ENCODE results near the gene C11orf24. TPM values are rescaled to one million over a fixed set of nuclear protein-coding genes. Genes with fewer than 3 reads are reported as not detected.

The C11orf24 gene
- total RNA-seq, 1 experiment from 2014 or later: 37.8 TPM

DNA sequence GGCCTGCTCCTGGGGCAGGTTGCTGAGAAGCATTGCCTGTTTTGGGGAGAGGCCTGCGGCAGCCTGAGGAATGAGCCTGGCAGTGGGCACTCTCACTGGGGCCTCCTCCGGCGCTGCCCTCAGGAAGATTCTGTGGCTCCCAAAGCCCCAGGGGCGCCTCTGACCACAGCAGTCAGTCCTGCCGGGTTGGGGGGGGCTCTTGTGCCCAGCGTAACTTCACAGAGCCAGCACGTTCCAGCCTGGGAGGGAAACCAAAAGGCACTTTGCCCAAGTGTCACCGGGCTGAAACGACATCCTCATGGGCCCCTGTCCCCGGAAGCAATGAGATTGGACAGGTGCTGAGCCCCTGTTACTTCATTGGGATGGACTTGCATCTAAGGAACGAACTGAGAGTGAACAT lies 36.3 kb upstream of the C11orf24 start:
- no peaks in the 10 kb centered on the region for H3K9me2 ChIP-seq (ENCODE audit: insufficient read depth)
- no peaks in the 10 kb centered on the region for H3K27me3 ChIP-seq (ENCODE audit: insufficient read depth, low read length)
- CTCF ChIA-PET: no interaction called here
- peaks cover 12 to 27% of the 10 kb centered on the region in 2 experiments for H3K4me1 ChIP-seq (ENCODE audit: control insufficient read depth in 1 of 2, insufficient read depth in 2 of 2, low read length in 2 of 2)
- TF ChIP-seq POLR2A (IDR thresholded peaks at IDR 0.05; ENCODE audit: borderline replicate concordance, extremely low read depth, insufficient read depth, insufficient read length): no peak
- no peak for TF ChIP-seq EGR1 (IDR thresholded peaks at IDR 0.05; ENCODE audit: low read depth)
- no peak for TF ChIP-seq CBX3 (IDR thresholded peaks at IDR 0.05; ENCODE audit: low read depth)
- TF ChIP-seq ELF1 (IDR thresholded peaks at IDR 0.05; ENCODE audit: borderline replicate concordance, low read depth): no peak
- TF ChIP-seq SP1 (IDR thresholded peaks at IDR 0.05; ENCODE audit: low read depth): no peak
- no peak for TF ChIP-seq RAD21 (IDR thresholded peaks at IDR 0.05; ENCODE audit: low read depth)
- no peak for TF ChIP-seq POLR2AphosphoS5 (IDR thresholded peaks at IDR 0.05; ENCODE audit: low read depth, low read length)
- TF ChIP-seq YY1 (IDR thresholded peaks at IDR 0.05; ENCODE audit: extremely low read depth, insufficient replicate concordance, low read depth, low read length): no peak
- TF ChIP-seq CEBPB (IDR thresholded peaks at IDR 0.05; ENCODE audit: low read depth): no peak
- TF ChIP-seq SRF (IDR thresholded peaks at IDR 0.05; ENCODE audit: low read depth): no peak
- no peak for TF ChIP-seq FOSL1 (IDR thresholded peaks at IDR 0.05; ENCODE audit: low read depth)
- TF ChIP-seq ZNF274 (IDR thresholded peaks at IDR 0.05; ENCODE audit: low read depth, low read length): no peak
- TF ChIP-seq MAX (IDR thresholded peaks at IDR 0.05): no peak
- no peak for TF ChIP-seq JUND (IDR thresholded peaks at IDR 0.05)
- H4K20me1 ChIP-seq (ENCODE audit: insufficient read depth): no peaks in the 10 kb centered on the region
- no TSS peak for BruUV-seq (replicated peaks)
- no peak overlapping the region for H3K4me3 ChIP-seq (replicated peaks in 1 of 2; ENCODE audit: low read depth in 1 of 2, low read length in 2 of 2)
- RAD21 ChIA-PET (ENCODE audit: low non-redundant PET in 1 of 2, low total read pairs in 2 of 2, uncharacterized antibody in 2 of 2, unreplicated experiment in 2 of 2): no interaction called here
- DNase-seq (ENCODE audit: low read depth, low spot score) (no peak), ATAC-seq (no peak)
- H3K79me2 ChIP-seq (ENCODE audit: insufficient read depth, low read length): peaks cover 2% of the 10 kb centered on the region; the same call in 1 of the 2 replicates
- no peak overlapping the region for H2AFZ ChIP-seq (ENCODE audit: low read depth, low read length, poor library complexity, severe bottlenecking)
- no peak overlapping the region for H3K27ac ChIP-seq (ENCODE audit: low read depth, low read length)
- H3K9ac ChIP-seq (ENCODE audit: low read length): no peak overlapping the region
- H3K9me3 ChIP-seq (ENCODE audit: control insufficient read depth in 1 of 2, insufficient read depth in 1 of 2, low read depth in 1 of 2, low read length in 2 of 2): peaks cover 0 to 8% of the 10 kb centered on the region in 2 experiments; a peak in 2 of 4 replicates
- H3K36me3 ChIP-seq (ENCODE audit: control insufficient read depth in 1 of 2, insufficient read depth in 2 of 2, low read length in 2 of 2): no peaks in the 10 kb centered on the region
- intact Hi-C loops (cut with micrococcal nuclease): no loop called here
- no peak overlapping the region for H3K4me2 ChIP-seq (ENCODE audit: low read length)
- POLR2A ChIA-PET: no interaction called here

DNA sequence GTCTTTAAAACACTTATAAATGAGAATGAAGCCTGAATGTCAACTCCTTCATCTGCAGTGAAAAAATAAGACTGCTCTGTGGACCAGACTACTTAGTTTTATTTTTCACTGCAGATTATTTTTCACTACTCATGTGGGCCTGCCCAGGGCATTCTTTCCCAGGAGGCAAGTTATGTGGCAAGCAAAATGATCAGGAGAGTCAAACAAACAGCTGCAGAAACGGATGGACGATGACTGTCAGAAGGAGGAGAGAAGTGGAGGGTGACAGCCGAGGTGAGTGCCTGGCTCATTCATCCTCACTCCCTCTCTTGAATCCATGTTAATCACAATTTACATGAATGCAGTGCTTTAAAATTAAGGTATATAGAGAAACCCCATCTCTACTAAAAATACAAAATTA lies 34.9 kb upstream of the C11orf24 start:
- Histone ChIP-seq H3K36me3 (ENCODE audit: control insufficient read depth in 1 of 2, insufficient read depth in 2 of 2, low read length in 2 of 2) (no peaks in the 10 kb centered on the region), H2AFZ (ENCODE audit: low read depth, low read length, poor library complexity, severe bottlenecking) (no peak overlapping the region), H3K4me3 (replicated peaks in 1 of 2; ENCODE audit: low read depth in 1 of 2, low read length in 2 of 2) (no peak overlapping the region), H3K27ac (ENCODE audit: low read depth, low read length) (no peak overlapping the region), H3K9ac (ENCODE audit: low read length) (no peak overlapping the region), H3K27me3 (ENCODE audit: insufficient read depth, low read length) (no peaks in the 10 kb centered on the region), H3K9me2 (ENCODE audit: insufficient read depth) (no peaks in the 10 kb centered on the region), H3K9me3 (ENCODE audit: control insufficient read depth in 1 of 2, insufficient read depth in 1 of 2, low read depth in 1 of 2, low read length in 2 of 2) (peaks cover 0 to 8% of the 10 kb centered on the region in 2 experiments; a peak in 2 of 4 replicates), H3K4me2 (ENCODE audit: low read length) (no peak overlapping the region), H3K79me2 (ENCODE audit: insufficient read depth, low read length) (no peaks in the 10 kb centered on the region), H4K20me1 (ENCODE audit: insufficient read depth) (no peaks in the 10 kb centered on the region), H3K4me1 (ENCODE audit: control insufficient read depth in 1 of 2, insufficient read depth in 2 of 2, low read length in 2 of 2) (peaks cover 21 to 34% of the 10 kb centered on the region in 2 experiments)
- ChIA-PET RAD21 (ENCODE audit: low non-redundant PET in 1 of 2, low total read pairs in 2 of 2, uncharacterized antibody in 2 of 2, unreplicated experiment in 2 of 2) (no interaction called here), POLR2A (no interaction called here), CTCF (no interaction called here)
- no peak for TF ChIP-seq ZNF274 (IDR thresholded peaks at IDR 0.05; ENCODE audit: low read depth, low read length)
- no peak for TF ChIP-seq RAD21 (IDR thresholded peaks at IDR 0.05; ENCODE audit: low read depth)
- TF ChIP-seq ELF1 (IDR thresholded peaks at IDR 0.05; ENCODE audit: borderline replicate concordance, low read depth): no peak
- intact Hi-C loops (cut with micrococcal nuclease): no loop called here
- DNase-seq (ENCODE audit: low read depth, low spot score) (no peak), ATAC-seq (no peak)
- no TSS peak for BruUV-seq (replicated peaks)
